Measurements from ENCODE around the gene KIF11.
"Not testable (repeated sequence)": the region's sequence is repeated elsewhere in the genome, so short reads cannot be mapped to it uniquely, and the experiment has no call there.

Gene KIF11

DNA sequence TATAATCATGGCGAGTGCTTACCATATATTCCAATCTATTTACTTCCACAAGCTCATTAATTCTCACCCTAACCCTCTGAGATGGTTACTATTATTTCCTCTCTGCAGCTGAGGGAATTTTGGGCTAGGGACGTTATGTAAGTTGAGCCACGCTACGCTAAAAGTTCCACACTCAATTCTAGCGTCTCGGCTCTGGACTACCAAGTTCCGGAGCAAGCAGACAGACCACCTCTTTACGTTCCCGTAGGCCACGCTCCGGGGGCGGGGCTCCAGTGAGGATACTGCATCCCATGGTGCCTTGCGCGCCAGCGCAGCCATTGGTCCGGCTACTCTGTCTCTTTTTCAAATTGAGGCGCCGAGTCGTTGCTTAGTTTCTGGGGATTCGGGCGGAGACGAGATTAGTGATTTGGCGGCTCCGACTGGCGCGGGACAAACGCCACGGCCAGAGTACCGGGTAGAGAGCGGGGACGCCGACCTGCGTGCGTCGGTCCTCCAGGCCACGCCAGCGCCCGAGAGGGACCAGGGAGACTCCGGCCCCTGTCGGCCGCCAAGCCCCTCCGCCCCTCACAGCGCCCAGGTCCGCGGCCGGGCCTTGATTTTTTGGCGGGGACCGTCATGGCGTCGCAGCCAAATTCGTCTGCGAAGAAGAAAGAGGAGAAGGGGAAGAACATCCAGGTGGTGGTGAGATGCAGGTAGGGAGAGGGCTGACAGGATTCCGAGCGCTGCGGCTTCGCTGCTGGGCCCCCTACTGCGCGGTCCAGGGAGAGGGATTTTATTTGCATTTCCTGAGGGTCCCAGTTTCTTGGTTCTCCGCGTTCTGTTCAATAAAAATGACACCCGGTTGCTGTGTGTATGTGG, at the start of gene KIF11:
TSS of gene KIF11 (plus strand) at position 370 of the 858 bp plus-strand sequence. CDS start at position 616, 246 bp downstream.
- DNase-seq (ENCODE audit: low read depth): peak; percentile 89

- no peak for DNase-seq (ENCODE audit: low read depth)
These were observed 48.6 kb upstream of the KIF11 start for GRCh38 chr10:92544296-92544695.

GRCh38 chr10:92545556-92545955, 47.4 kb upstream of the KIF11 start:
- DNase-seq (ENCODE audit: low read depth): no peak

DNA sequence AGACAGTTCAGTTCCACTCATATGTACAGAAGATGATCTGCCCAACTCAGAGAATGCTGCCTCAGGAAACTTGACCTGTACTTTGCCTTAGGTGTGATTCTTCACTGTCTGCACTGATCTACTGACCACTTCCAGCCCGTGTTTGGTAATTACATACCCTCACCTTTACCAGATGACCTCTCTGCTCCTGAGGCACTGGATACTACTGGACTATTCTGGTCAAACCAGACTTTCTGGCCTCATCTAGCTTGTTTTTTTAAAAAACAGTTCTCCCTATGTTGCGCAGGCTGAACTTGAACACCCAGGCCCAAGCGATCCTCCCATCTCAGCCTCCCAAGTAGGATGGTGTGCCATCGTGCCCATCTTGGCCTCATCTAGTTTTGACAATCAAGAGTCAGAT, 45.3 kb upstream of the KIF11 start:
- no peak for DNase-seq (ENCODE audit: low read depth)

GRCh38 chr10:92550924-92551323, 42.0 kb upstream of the KIF11 start:
- DNase-seq (ENCODE audit: low read depth): no peak

DNA sequence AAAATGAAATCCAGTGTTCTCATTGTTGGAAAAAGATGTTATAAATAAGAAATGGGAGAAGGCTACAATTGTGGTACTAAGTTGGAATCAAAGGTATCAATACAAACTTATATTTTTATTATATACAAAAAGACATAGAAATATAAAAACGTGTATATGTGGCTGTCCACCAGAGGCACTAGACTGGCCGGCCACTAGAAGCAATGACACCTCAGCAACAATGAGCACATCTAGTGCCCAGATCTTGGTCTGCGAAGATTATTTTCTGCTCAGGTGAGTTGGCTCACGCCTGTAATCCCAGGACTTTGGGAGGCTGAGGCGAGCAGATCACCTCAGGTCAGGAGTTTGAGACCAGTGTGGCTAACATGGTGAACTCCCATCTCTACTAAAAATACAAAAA, 40.6 kb upstream of the KIF11 start:
- no peak for DNase-seq (ENCODE audit: low read depth)

GRCh38 chr10:92553959-92554358, 39.0 kb upstream of the KIF11 start:
- DNase-seq (ENCODE audit: low read depth): no peak

GRCh38 chr10:92559046-92559445, 33.9 kb upstream of the KIF11 start:
- DNase-seq (ENCODE audit: low read depth): no peak

DNA sequence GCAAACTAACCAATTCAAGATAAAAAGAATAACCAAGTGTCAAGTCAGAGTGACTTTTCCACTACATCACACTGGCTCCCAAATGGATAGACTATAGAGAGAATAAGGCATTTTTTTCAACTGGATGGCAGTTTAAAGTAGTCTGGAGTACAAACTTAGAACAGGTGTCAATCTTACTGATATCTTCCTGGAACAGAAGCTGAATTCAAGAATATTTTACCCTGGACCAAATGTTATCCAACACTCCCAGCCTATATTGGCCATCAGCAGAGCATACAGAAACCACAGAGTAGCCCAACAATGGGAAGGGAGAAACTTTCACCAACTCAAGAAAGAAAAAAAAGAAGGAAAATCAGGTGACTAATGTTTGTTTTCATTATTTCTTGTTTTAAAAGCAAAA, 30.5 kb upstream of the KIF11 start:
- DNase-seq (ENCODE audit: low read depth): no peak

DNA sequence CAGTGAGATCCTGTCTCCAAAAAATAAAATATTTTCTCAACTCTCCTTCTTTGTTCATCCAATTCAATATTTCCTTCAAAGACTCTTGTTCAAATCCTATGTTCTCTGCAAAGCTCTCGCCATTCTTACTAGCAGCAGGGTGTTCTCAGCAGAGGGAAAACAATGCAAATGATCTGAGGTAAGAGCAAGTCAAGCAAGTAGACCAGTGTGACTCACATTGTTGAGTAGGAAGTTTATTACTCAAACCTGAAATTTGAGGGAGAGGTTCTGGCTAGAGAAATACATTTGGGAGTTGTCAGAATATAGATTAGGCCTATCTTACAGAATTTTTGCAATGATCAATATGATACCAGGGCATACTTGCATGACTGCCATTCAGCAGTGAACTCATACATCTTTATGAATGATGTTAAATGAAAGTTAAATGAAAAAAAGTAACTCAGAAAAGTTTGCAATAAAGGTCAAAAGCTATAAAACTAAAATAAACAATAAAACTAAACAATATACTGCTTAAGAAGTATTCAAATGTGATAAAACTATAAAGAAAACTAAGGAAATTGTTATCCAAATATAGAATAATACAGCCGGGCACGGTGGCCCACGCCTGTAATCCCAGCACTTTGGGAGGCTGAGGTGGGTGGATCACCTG, 24.9 kb upstream of the KIF11 start:
- DNase-seq (ENCODE audit: low read depth): no peak

DNA sequence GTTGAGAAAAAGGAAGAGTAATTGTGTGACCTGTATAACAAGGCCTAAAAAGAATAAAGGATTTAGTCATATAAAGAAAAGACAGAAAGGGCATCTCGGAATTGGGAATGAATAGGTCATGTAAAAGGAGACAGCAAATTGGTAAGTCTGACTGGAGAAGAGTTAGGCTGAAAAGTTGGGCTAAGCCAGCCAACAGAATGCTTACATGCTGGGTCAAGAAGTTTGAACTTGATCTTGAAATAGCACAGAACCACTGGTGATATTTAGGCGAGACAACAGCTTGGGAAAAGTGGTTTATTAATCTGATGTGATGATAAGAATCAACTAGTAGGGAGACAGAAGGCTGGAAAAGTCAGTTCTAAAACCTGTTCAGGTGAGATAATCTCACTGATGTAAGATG, 23.9 kb upstream of the KIF11 start:
- DNase-seq (ENCODE audit: low read depth): no peak

- DNase-seq (ENCODE audit: low read depth): not testable (repeated sequence)
These were observed 23.3 kb upstream of the KIF11 start for GRCh38 chr10:92569663-92570062.

DNA sequence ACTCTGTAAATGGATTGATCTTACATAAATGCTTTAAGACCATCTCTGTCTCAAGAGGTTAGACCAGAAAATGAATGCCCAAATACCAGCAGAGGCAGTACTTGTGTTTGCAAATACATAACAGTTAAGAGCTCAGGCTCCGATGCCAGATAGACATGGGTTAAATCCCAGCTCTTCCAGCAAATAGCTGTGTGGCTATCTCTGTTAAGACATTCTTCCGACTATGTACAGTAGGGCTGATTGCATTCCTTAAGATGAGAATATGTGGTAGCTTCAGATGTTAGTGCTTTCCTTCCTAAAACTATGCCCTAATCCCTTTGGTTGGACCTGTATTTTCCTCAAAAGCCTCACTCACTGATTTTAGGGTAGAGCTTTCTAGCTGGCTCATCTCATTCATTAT, 21.3 kb upstream of the KIF11 start:
- no peak for DNase-seq (ENCODE audit: low read depth)

DNA sequence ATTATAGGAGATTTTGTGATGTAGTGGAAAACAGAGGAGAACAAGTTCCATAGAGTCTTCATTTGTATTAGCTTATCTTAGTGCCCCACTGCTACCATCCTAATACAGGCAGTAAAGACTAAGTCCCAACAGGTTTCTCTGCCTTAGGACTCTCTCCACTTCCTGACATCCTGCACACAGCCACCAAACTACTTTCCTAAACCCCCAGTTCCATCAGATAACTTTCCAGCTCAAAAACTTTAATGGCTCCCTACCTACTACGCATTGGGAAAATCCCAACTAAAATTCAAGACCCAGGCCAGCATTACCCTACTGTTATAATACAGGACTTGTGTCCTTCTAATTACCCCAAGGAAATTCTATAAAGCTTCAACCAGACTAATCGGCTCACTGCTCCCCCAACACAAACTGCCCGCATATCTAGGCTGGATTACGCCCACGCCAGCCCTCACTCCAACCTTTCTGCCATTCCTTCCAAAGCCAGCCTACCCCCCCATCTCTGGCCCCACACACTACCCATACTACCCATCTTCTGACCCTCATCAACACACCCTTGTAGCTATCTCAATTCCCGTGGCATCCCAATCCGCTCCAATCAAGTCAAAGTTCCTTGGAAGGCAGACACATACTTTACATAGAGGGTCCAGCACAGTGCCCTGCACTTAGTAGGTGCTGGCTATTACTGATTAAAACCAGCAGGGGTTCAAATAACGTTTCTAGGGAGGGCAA, 20.4 kb upstream of the KIF11 start:
- DNase-seq (ENCODE audit: low read depth): no peak

GRCh38 chr10:92573091-92573797, 19.7 kb upstream of the KIF11 start:
- DNase-seq (ENCODE audit: low read depth): no peak

DNA sequence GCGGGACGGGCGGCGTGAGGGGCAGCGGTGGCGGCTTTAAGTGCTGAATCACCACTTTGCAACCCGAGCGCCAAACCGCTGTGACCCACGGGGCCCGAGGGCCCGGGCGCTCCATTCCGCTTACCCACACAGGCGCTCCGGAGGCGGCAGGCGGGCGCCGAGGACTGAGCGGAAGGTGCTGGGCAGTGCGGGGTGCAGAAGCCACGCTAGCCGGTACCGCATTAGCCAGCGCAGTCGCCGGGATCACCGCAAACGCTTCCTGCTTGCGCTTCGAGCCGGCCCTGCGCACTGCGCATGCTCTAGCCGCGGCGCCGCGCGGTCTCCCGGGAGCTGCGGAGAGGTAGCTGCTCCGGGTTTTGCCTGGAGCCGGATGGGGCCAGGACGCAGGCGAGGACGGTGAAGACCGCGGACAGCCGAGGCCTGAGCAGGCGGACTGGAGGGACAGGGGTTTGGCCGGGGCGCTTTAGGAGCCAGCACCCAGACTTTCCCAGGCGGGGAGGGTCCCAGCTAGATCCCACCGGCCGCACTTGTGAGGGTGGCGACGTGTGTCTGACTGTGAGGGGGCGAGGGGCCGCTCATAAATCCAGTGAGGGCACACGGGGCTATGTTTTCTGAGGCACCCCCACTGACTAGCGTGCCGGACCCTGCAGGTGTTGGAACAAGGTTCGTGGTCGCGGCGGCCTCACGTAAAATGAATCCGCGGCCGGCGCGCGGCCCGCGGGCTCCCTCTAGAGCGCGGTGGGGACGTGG, 19.0 kb upstream of the KIF11 start, which contains the start of gene IDE:
TSS of gene IDE (minus strand) at position 296 of the 750 bp plus-strand sequence. CDS start at position 222, 74 bp downstream.
- no peak for DNase-seq (ENCODE audit: low read depth)

GRCh38 chr10:92574548-92575261, 18.2 kb upstream of the KIF11 start:
- no peak for DNase-seq (ENCODE audit: low read depth)

- DNase-seq (ENCODE audit: low read depth): no peak
These were observed 17.0 kb upstream of the KIF11 start for GRCh38 chr10:92575961-92576360.

GRCh38 chr10:92582347-92582746, 10.6 kb upstream of the KIF11 start:
- not testable (repeated sequence) for DNase-seq (ENCODE audit: low read depth)

Measured in HS-5 (cell line).